GM08714 (cell line): ENCODE measurements around the gene PIMREG.
A peak's percentile ranks its signal among the peaks of the same experiment; 100 is the strongest.

Experiments
- H3K4me3 ChIP-seq: fragments of 200-500 bp; sonication (Bioruptor generic); 2 replicates; pipeline ENCODE4 v1.5.1; 2014; ENCODE audit warnings: mild to moderate bottlenecking, low read length, inconsistent platforms
- ZNF274 ChIP-seq: IDR thresholded peaks from 2 replicates; pipeline ENCODE4 v1.6.1; 2012; ENCODE audit warnings: mild to moderate bottlenecking, low read depth, low read length

PIMREG gene

GRCh38 chr17:6427279-6427781 is 16.9 kb upstream of the PIMREG start:
- no peak for TF ChIP-seq ZNF274
- H3K4me3 ChIP-seq = no peak overlapping the region

GRCh38 chr17:6428207-6428965 is 15.9 kb upstream of the PIMREG start:
- TF ChIP-seq ZNF274 = no peak

GRCh38 chr17:6429266-6429665 is 15.0 kb upstream of the PIMREG start:
- no peak for TF ChIP-seq ZNF274
- H3K4me3 ChIP-seq = no peak overlapping the region

More at GRCh38 chr17:6428207-6428965, 15.9 kb upstream of the PIMREG start:
- no peak overlapping the region for H3K4me3 ChIP-seq

GRCh38 chr17:6430769-6431168 is 13.5 kb upstream of the PIMREG start:
- H3K4me3 ChIP-seq = no peak overlapping the region
- no peak for TF ChIP-seq ZNF274

- no peak for TF ChIP-seq ZNF274
- no peak within 1 kb of the TSS for H3K4me3 ChIP-seq
Measured at GRCh38 chr17:6435051-6435450, 9.2 kb upstream of the PIMREG start, which contains the start of gene AIPL1. Gene AIPL1 (minus strand): TSS chr17:6435121. CDS start chr17:6435104, 17 bp downstream.

- no peak overlapping the region for H3K4me3 ChIP-seq
- TF ChIP-seq ZNF274 = no peak
Measured at GRCh38 chr17:6435968-6436367, 8.3 kb upstream of the PIMREG start.

GRCh38 chr17:6437466-6437865 is 6.8 kb upstream of the PIMREG start:
- no peak overlapping the region for H3K4me3 ChIP-seq
- no peak for TF ChIP-seq ZNF274

GRCh38 chr17:6437956-6438355 is 6.3 kb upstream of the PIMREG start:
- H3K4me3 ChIP-seq = no peak overlapping the region
- TF ChIP-seq ZNF274 = no peak

- no peak overlapping the region for H3K4me3 ChIP-seq
Measured at GRCh38 chr17:6439951-6440350, 4.3 kb upstream of the PIMREG start.

GRCh38 chr17:6442775-6443174 is 1.5 kb upstream of the PIMREG start:
- no peak overlapping the region for H3K4me3 ChIP-seq
- no peak for TF ChIP-seq ZNF274

More at GRCh38 chr17:6439951-6440350, 4.3 kb upstream of the PIMREG start:
- no peak for TF ChIP-seq ZNF274

GRCh38 chr17:6444571-6445335 is 498 bp downstream of the PIMREG start:
- peak overlapping the region; percentile 61 for H3K4me3 ChIP-seq
- no peak for TF ChIP-seq ZNF274

GRCh38 chr17:6446516-6447100 is 2.4 kb downstream of the PIMREG start:
- no peak overlapping the region for H3K4me3 ChIP-seq
- TF ChIP-seq ZNF274 = no peak

GRCh38 chr17:6448473-6448872 is 4.2 kb downstream of the PIMREG start:
- no peak overlapping the region for H3K4me3 ChIP-seq
- no peak for TF ChIP-seq ZNF274

- TF ChIP-seq ZNF274 = no peak
- no peak overlapping the region for H3K4me3 ChIP-seq
Measured at GRCh38 chr17:6449307-6449706, 5.1 kb downstream of the PIMREG start.
